Suprapubic skin (tissue), 3 donors: Measurements from ENCODE around the gene CDADC1.

Experiments used
- EP300 ChIP-seq: sonication (generic); formaldehyde crosslinking; IDR thresholded peaks from one replicate; pipeline ENCODE4 v1.6.1; 2017; ENCODE audit warnings: antibody characterized with exemption
- TF ChIP-seq, protein P1 (sequence below), 2 donors: fragments of 200-600 bp in 1 of 2; fragments of 450-650 bp in 1 of 2; sonication (generic) in 1 of 2; IDR thresholded peaks; one replicate each; pipeline ENCODE4 v1.5.1; 2016 to 2019; ENCODE audit warnings: antibody characterized with exemption in 2 of 2, mild to moderate bottlenecking in 1 of 2, moderate library complexity in 1 of 2

GRCh38 chr13:49307365-49307764 is 59.6 kb downstream of the CDADC1 start:
- no peak for TF ChIP-seq EP300
- TF ChIP-seq, protein P1, sequence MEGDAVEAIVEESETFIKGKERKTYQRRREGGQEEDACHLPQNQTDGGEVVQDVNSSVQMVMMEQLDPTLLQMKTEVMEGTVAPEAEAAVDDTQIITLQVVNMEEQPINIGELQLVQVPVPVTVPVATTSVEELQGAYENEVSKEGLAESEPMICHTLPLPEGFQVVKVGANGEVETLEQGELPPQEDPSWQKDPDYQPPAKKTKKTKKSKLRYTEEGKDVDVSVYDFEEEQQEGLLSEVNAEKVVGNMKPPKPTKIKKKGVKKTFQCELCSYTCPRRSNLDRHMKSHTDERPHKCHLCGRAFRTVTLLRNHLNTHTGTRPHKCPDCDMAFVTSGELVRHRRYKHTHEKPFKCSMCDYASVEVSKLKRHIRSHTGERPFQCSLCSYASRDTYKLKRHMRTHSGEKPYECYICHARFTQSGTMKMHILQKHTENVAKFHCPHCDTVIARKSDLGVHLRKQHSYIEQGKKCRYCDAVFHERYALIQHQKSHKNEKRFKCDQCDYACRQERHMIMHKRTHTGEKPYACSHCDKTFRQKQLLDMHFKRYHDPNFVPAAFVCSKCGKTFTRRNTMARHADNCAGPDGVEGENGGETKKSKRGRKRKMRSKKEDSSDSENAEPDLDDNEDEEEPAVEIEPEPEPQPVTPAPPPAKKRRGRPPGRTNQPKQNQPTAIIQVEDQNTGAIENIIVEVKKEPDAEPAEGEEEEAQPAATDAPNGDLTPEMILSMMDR (IDR thresholded peaks at IDR 0.05), result no peak
